Body of pancreas (tissue), 4 donors: Measurements from ENCODE around the gene ABHD8. TPM values are rescaled to one million over a fixed set of nuclear protein-coding genes. Genes with fewer than 3 reads are reported as not detected.

ENCODE experiments used
- ATAC-seq: fragments of 150-250 bp; one replicate; pipeline ENCODE4 v1.9.1; 2016
- DNase-seq, 4 donors: peaks; one replicate each; pipeline ENCODE4 v3.0.0-alpha.2; 2019
- H3K27ac ChIP-seq, 4 donors: fragments of 200-600 bp; sonication (generic); 1 replicate in 3 of 4; 2 replicates in 1 of 4; pipeline versions ENCODE4 v1.5.1 to v1.6.1; 2016 to 2019; ENCODE audit warnings: mild to moderate bottlenecking in 1 of 4, mixed read lengths in 1 of 4, moderate library complexity in 1 of 4
- H3K27me3 ChIP-seq, 2 donors: fragments of 200-600 bp; sonication (generic); one replicate each; pipeline ENCODE4 v1.6.0; 2016; ENCODE audit warnings: mild to moderate bottlenecking in 1 of 2
- H3K36me3 ChIP-seq, 2 donors: fragments of 200-600 bp; sonication (generic); replicated peaks in 1 of 2; 2 replicates each; pipeline ENCODE4 v1.5.1; 2016; ENCODE audit warnings: low read depth in 2 of 2; ENCODE audit not compliant: insufficient read depth in 1 of 2
- H3K4me1 ChIP-seq: fragments of 200-600 bp; sonication (generic); one replicate; pipeline ENCODE4 v1.6.0; 2016
- H3K4me3 ChIP-seq, 2 donors: fragments of 200-600 bp; sonication (generic); 1 replicate in 1 of 2; 2 replicates in 1 of 2; pipeline ENCODE4 v1.5.1; 2016 to 2019
- H3K9me3 ChIP-seq, 3 donors: fragments of 200-600 bp; sonication (generic); 1 replicate in 2 of 3; 2 replicates in 1 of 3; pipeline ENCODE4 v1.5.1; 2016
- CTCF ChIP-seq, 7 experiments: fragments of 450-650 bp in 4 of 7; fragments of 200-600 bp in 3 of 7; sonication (generic) in 3 of 7; IDR thresholded peaks; one replicate each; pipeline ENCODE4 v1.5.1; 2016 to 2019; ENCODE audit warnings: antibody characterized with exemption in 7 of 7
- POLR2A ChIP-seq, 3 donors: fragments of 450-650 bp; IDR thresholded peaks; one replicate each; pipeline ENCODE4 v1.6.1; 2016; ENCODE audit warnings: antibody characterized with exemption in 3 of 3, mild to moderate bottlenecking in 2 of 3
- WGBS, 2 donors: methylation state at CpG; one replicate each; pipeline ENCODE4 v1.1.5; 2017; 5-methylcytosine and 5-hydroxymethylcytosine counted together
- intact Hi-C: fragments of 100-400 bp; cut with DNase I; formaldehyde crosslinking; loops from one replicate; pipeline ENCODE4 v1.15.1; 2023
- total RNA-seq, 2 donors: library from RNA; depleted of rRNA; stranded (reverse); fragments of >200 nt; gene quantifications; one replicate each; pipeline ENCODE4 v1.1.0, GENCODE V29; 2016

Gene ABHD8
- total RNA-seq, 2 donors from 2014 or later, result 10.2 to 12.2 TPM

GRCh38 chr19:17324357-17325114 lies 21.3 kb upstream of the ABHD8 start:
- H3K36me3 ChIP-seq, result peaks cover 4 to 5% of the 10 kb centered on the region in 2 donors
- no peak for DNase-seq
- H3K9me3 ChIP-seq, result no peaks in the 10 kb centered on the region
- no peaks in the 10 kb centered on the region for H3K27me3 ChIP-seq
- 88% methylated on average over 26 of the region's 28 CpGs; no CpG with 5 or more reads in 1 of the 2 donors for WGBS, 2 donors
- intact Hi-C loops, result no loop called here
- TF ChIP-seq POLR2A (IDR thresholded peaks at IDR 0.05), result no peak
- TF ChIP-seq CTCF (IDR thresholded peaks at IDR 0.05), result no peak
- no peak overlapping the region for H3K4me3 ChIP-seq
- no peak overlapping the region for H3K27ac ChIP-seq
- peaks cover 22% of the 10 kb centered on the region for H3K4me1 ChIP-seq
- ATAC-seq, result no peak

- Histone ChIP-seq H3K4me3 (no peak overlapping the region), H3K36me3 (peaks cover 4 to 5% of the 10 kb centered on the region in 2 donors), H3K27ac (no peak overlapping the region), H3K9me3 (no peaks in the 10 kb centered on the region), H3K4me1 (peaks cover 16% of the 10 kb centered on the region), H3K27me3 (no peaks in the 10 kb centered on the region)
- ATAC-seq (no peak), DNase-seq (no peak)
- 66% methylated on average over 5 of the region's 7 CpGs; no CpG with 5 or more reads in 1 of the 2 donors for WGBS, 2 donors
- intact Hi-C loops, result no loop called here
- TF ChIP-seq CTCF (IDR thresholded peaks at IDR 0.05), result no peak
Measured at GRCh38 chr19:17323964-17324332, 20.7 kb upstream of the ABHD8 start.

GRCh38 chr19:17323300-17323963 lies 20.2 kb upstream of the ABHD8 start:
- Histone ChIP-seq H3K4me1 (peaks cover 11% of the 10 kb centered on the region), H3K4me3 (no peak overlapping the region), H3K9me3 (no peaks in the 10 kb centered on the region), H3K27ac (no peak overlapping the region), H3K36me3 (peaks cover 4 to 5% of the 10 kb centered on the region in 2 donors), H3K27me3 (no peaks in the 10 kb centered on the region)
- ATAC-seq (no peak), DNase-seq (no peak)
- TF ChIP-seq POLR2A (IDR thresholded peaks at IDR 0.05) (no peak), CTCF (IDR thresholded peaks at IDR 0.05) (no peak)
- intact Hi-C loops, result no loop called here
- WGBS, 2 donors, result 53 to 68% methylated on average over 9 to 53 of the region's 56 CpGs

- H3K36me3 ChIP-seq, result peaks cover 4 to 5% of the 10 kb centered on the region in 2 donors
- DNase-seq, result no peak
- H3K27ac ChIP-seq, result no peak overlapping the region
- H3K27me3 ChIP-seq, result no peaks in the 10 kb centered on the region
- intact Hi-C loops, result no loop called here
- ATAC-seq, result no peak
- 75 to 82% methylated on average over 6 to 10 of the region's 10 CpGs for WGBS, 2 donors
- peaks cover 5% of the 10 kb centered on the region for H3K4me1 ChIP-seq
- H3K9me3 ChIP-seq, result no peaks in the 10 kb centered on the region
- no peak overlapping the region for H3K4me3 ChIP-seq
- no peak for TF ChIP-seq POLR2A (IDR thresholded peaks at IDR 0.05)
- no peak for TF ChIP-seq CTCF (IDR thresholded peaks at IDR 0.05)
Measured at GRCh38 chr19:17322854-17323253, 19.6 kb upstream of the ABHD8 start.
